MCF 10A (cell line): Measurements from ENCODE around the gene GALM. TPM values are rescaled to one million over a fixed set of nuclear protein-coding genes. Genes with fewer than 3 reads are reported as not detected.

Source experiments
- BruUV-seq: library from RNA; stranded (reverse); fragments of 400-500 nt; replicated peaks from 2 replicates; lab custom pipeline; 2021; lab: Mats Ljungman, UMichigan
- CTCF ChIA-PET: fragments of 300-600 bp; sonication (Branson Sonifier 250); formaldehyde crosslinking; extraction: SDS; loops from one replicate; lab custom pipeline; 2021; ENCODE audit warnings: antibody characterized with exemption, inconsistent platforms; lab: Yijun Ruan, JAX
- POLR2A ChIA-PET: fragments of 300-600, 350-650 bp; sonication (Branson Sonifier 250); formaldehyde crosslinking; extraction: SDS; loops from one replicate; lab custom pipeline; 2020; ENCODE audit warnings: antibody characterized with exemption, inconsistent platforms; lab: Yijun Ruan, JAX
- DNase-seq: peaks from one replicate; pipeline ENCODE4 v3.0.0-alpha.2; 2018; ENCODE audit not compliant: unreplicated experiment
- H3K27ac Mint-ChIP-seq: one replicate; pipeline ENCODE4 v1.8.0; 2022; ENCODE audit warnings: mild to moderate bottlenecking, low read depth, mixed read lengths; ENCODE audit not compliant: unreplicated experiment
- H3K27me3 Mint-ChIP-seq: one replicate; pipeline ENCODE4 v1.8.0; 2022; ENCODE audit warnings: mixed read lengths; ENCODE audit not compliant: insufficient read depth, unreplicated experiment
- H3K36me3 Mint-ChIP-seq: one replicate; pipeline ENCODE4 v1.8.0; 2022; ENCODE audit warnings: mild to moderate bottlenecking, moderate library complexity, mixed read lengths; ENCODE audit not compliant: insufficient read depth, unreplicated experiment
- H3K4me1 Mint-ChIP-seq: one replicate; pipeline ENCODE4 v1.8.0; 2022; ENCODE audit warnings: mixed read lengths; ENCODE audit not compliant: insufficient read depth, unreplicated experiment
- H3K4me3 Mint-ChIP-seq: one replicate; pipeline ENCODE4 v1.8.0; 2022; ENCODE audit warnings: mild to moderate bottlenecking, moderate library complexity, mixed read lengths; ENCODE audit not compliant: unreplicated experiment
- H3K9me3 Mint-ChIP-seq: one replicate; pipeline ENCODE4 v1.8.0; 2022; ENCODE audit warnings: mixed read lengths; ENCODE audit not compliant: unreplicated experiment
- intact Hi-C: fragments of 100-400 bp; cut with micrococcal nuclease; formaldehyde crosslinking; loops from 2 replicates; pipeline ENCODE4 v1.14.1; 2022
- total RNA-seq: library from RNA; stranded (reverse); gene quantifications from 2 replicates; pipeline ENCODE4 v1.2.3, GENCODE V29; 2022
- TF ChIP-seq, protein P1 (sequence below): fragments of 200-600 bp; IDR thresholded peaks from one replicate; pipeline ENCODE4 v1.8.0; 2022; ENCODE audit warnings: antibody characterized with exemption, mild to moderate bottlenecking; ENCODE audit not compliant: unreplicated experiment

GALM gene
- total RNA-seq, 1 experiment from 2014 or later: not detected

DNA sequence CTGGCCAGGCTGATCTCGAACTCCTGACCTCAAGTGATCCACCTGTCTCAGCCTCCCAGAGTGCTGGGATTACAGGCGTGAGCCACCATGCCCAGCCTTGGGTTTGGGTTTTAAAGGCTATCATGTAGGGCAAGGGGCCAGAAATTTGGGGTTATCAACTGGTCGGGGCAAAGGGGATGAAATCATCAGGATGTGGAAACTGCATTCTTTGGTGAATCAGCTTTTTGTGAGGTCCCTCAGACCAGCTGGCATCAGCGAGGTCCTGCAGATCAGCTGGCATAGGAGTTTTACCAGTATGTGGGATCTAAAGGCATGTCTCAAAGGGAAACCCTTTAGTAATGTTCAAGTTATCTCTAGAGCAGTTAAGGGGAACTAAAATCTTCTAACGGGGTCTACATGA, 105.7 kb downstream of the GALM start:
- ChIA-PET CTCF (no interaction called here), POLR2A (interaction anchor here (1.4 kb wide), 1 partner anchor 21 kb away, joined by 10 read pairs; the partner anchor contains the start of gene SRSF7)
- BruUV-seq: no TSS peak
- intact Hi-C loops: no loop called here
- Mint-ChIP-seq H3K4me3 (no peak overlapping the region), H3K36me3 (no peaks in the 10 kb centered on the region), H3K27ac (no peak overlapping the region), H3K4me1 (no peaks in the 10 kb centered on the region), H3K9me3 (no peaks in the 10 kb centered on the region), H3K27me3 (peaks cover 19% of the 10 kb centered on the region)
- DNase-seq: no peak
- TF ChIP-seq, protein P1, sequence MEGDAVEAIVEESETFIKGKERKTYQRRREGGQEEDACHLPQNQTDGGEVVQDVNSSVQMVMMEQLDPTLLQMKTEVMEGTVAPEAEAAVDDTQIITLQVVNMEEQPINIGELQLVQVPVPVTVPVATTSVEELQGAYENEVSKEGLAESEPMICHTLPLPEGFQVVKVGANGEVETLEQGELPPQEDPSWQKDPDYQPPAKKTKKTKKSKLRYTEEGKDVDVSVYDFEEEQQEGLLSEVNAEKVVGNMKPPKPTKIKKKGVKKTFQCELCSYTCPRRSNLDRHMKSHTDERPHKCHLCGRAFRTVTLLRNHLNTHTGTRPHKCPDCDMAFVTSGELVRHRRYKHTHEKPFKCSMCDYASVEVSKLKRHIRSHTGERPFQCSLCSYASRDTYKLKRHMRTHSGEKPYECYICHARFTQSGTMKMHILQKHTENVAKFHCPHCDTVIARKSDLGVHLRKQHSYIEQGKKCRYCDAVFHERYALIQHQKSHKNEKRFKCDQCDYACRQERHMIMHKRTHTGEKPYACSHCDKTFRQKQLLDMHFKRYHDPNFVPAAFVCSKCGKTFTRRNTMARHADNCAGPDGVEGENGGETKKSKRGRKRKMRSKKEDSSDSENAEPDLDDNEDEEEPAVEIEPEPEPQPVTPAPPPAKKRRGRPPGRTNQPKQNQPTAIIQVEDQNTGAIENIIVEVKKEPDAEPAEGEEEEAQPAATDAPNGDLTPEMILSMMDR: no peak

DNA sequence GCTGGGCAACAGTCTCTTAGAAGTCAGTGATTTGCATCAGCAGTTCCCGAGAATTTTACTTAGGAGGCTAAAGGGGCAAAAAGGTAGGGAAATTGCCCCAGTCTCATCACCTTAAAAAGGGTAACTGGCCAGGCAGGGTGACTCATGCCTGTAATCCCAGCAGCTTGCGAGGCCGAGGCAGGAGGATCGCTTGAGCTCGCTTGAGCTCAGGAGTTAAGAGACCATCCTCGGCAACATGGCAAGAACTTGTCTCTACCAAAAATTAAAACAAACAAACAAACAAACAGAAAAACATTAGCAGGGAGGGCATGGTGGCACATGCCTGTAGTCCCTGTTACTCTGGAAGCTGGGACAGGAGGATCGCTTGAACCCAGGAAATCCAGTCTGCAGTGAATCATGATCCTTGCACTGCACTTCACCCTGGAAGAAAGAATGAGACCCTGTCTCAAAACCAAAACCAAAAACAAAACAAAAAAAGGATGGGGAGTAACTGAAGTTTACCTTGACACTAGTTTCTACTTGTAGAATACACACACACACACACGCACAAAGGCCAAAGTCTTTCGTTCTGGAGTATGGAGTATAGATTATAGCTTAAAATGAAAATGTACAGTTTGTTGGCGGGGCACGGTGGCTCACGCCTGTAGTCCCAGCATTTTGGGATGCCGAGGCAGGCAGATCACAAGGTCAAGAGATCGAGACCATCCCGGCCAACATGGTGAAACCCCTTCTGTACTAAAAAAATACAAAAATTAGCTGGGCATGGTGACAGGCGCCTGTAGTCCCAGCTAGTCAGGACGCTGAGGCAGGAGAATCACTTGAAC, 109.4 kb downstream of the GALM start:
- intact Hi-C loops: no loop called here
- ChIA-PET POLR2A (interaction anchor here (2.0 kb wide), 1 partner anchor 24 kb away, joined by 13 read pairs; the partner anchor contains the start of gene SRSF7), CTCF (no interaction called here)
- H3K36me3 Mint-ChIP-seq: peaks cover 6% of the 10 kb centered on the region
- TF ChIP-seq, protein P1: no peak
- peaks cover 19% of the 10 kb centered on the region for H3K27me3 Mint-ChIP-seq
- H3K4me1 Mint-ChIP-seq: peaks cover 8% of the 10 kb centered on the region
- no peak overlapping the region for H3K4me3 Mint-ChIP-seq
- no TSS peak for BruUV-seq
- DNase-seq: no peak
- H3K27ac Mint-ChIP-seq: no peak overlapping the region
- no peaks in the 10 kb centered on the region for H3K9me3 Mint-ChIP-seq

DNA sequence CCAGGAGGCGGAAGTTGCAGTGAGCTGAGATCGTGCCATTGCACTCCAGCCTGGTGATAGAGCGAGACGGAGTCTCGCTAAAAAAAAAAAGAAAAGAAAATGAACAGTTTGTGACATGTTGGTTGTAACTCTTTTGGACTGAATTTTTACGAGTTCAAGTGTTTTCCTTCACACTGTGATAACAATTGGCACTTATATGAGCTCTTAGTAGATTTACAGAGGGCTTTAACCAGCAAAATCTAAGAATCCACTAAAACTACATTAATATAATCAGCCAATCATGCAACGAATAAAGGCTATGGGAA, 110.0 kb downstream of the GALM start:
- no peak for DNase-seq
- H3K27me3 Mint-ChIP-seq: peaks cover 19% of the 10 kb centered on the region
- CTCF ChIA-PET: interaction anchor here (0.6 kb wide), 1 partner anchor 241 kb away, joined by 4 read pairs; no protein-coding TSS in a partner anchor
- no peak overlapping the region for H3K4me3 Mint-ChIP-seq
- peaks cover 12% of the 10 kb centered on the region for H3K36me3 Mint-ChIP-seq
- intact Hi-C loops: no loop called here
- TF ChIP-seq, protein P1: no peak
- no peak overlapping the region for H3K27ac Mint-ChIP-seq
- no TSS peak for BruUV-seq
- H3K9me3 Mint-ChIP-seq: no peaks in the 10 kb centered on the region
- POLR2A ChIA-PET: interaction anchor here (2.0 kb wide), 1 partner anchor 25 kb away, joined by 13 read pairs; the partner anchor contains the start of gene SRSF7
- H3K4me1 Mint-ChIP-seq: peaks cover 8% of the 10 kb centered on the region

DNA sequence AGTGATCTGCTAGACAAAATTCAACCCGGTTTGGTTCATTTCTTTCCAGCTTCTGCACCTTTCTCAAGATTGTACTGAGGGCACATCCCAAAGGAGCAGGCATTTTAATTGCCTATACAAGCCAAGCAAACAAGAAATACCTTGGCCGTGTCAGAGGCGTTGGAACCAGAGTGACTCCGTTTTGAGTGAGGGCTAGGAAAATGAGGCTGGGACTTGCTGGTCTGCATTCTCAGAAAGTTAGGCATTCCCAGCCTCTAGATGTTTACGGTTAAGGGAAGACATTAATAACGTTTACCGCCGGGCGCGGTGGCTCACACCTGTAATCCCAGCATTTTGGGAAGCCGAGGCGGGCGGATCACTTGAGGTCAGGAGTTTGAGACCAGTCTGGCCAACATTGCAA, 110.6 kb downstream of the GALM start:
- TF ChIP-seq, protein P1: no peak
- H3K4me3 Mint-ChIP-seq: no peak overlapping the region
- no peak for DNase-seq
- H3K4me1 Mint-ChIP-seq: peaks cover 8% of the 10 kb centered on the region
- peaks cover 18% of the 10 kb centered on the region for H3K36me3 Mint-ChIP-seq
- intact Hi-C loops: no loop called here
- no peak overlapping the region for H3K27ac Mint-ChIP-seq
- ChIA-PET CTCF (interaction anchor here (0.6 kb wide), 1 partner anchor 242 kb away, joined by 4 read pairs; no protein-coding TSS in a partner anchor), POLR2A (interaction anchor here (2.0 kb wide), 1 partner anchor 25 kb away, joined by 13 read pairs; the partner anchor contains the start of gene SRSF7)
- BruUV-seq: no TSS peak
- peaks cover 19% of the 10 kb centered on the region for H3K27me3 Mint-ChIP-seq
- no peaks in the 10 kb centered on the region for H3K9me3 Mint-ChIP-seq
